Natural killer cell (primary cell): ENCODE data around the gene NMNAT2. TPM values are rescaled to one million over a fixed set of nuclear protein-coding genes. Genes with fewer than 3 reads are reported as not detected.

Source experiments
- ATAC-seq, 3 donors: fragments of 150-1000 bp in 2 of 3; fragments of 200-7000 bp in 1 of 3; cut with Tn5 transposase; 1 replicate in 1 of 3; 2 replicates in 2 of 3; pipeline ENCODE4 v1.10.0; 2021; ENCODE audit warnings: mild to moderate bottlenecking in 2 of 3, moderate library complexity in 2 of 3
- DNase-seq, 2 donors: peaks; one replicate each; pipeline versions ENCODE4 v3.0.0 to v3.0.0-alpha.2; 2013 to 2021; ENCODE audit warnings: mixed read lengths in 1 of 2
- H3K27ac ChIP-seq: one replicate; pipeline ENCODE4 v1.5.1; 2013; ENCODE audit warnings: mild to moderate bottlenecking, low read length
- H3K27me3 ChIP-seq: one replicate; pipeline ENCODE4 v1.6.1; 2013; ENCODE audit warnings: low read length; ENCODE audit not compliant: control insufficient read depth, insufficient read depth
- H3K36me3 ChIP-seq: one replicate; pipeline ENCODE4 v1.6.1; 2013; ENCODE audit warnings: low read length; ENCODE audit not compliant: control insufficient read depth, insufficient read depth
- H3K4me1 ChIP-seq: one replicate; pipeline ENCODE4 v1.6.1; 2013; ENCODE audit warnings: low read length; ENCODE audit not compliant: control insufficient read depth, insufficient read depth
- H3K4me3 ChIP-seq: one replicate; pipeline ENCODE4 v1.5.1; 2013; ENCODE audit warnings: low read length
- H3K9me3 ChIP-seq: one replicate; pipeline ENCODE4 v1.6.1; 2013; ENCODE audit warnings: low read length; ENCODE audit not compliant: control insufficient read depth, insufficient read depth
- H3K27ac Mint-ChIP-seq, 2 donors: one replicate each; pipeline ENCODE4 v1.8.0; 2022; ENCODE audit warnings: mild to moderate bottlenecking in 2 of 2, mixed read lengths in 2 of 2, moderate library complexity in 1 of 2
- H3K27me3 Mint-ChIP-seq, 2 donors: one replicate each; pipeline ENCODE4 v1.8.0; 2022; ENCODE audit warnings: low read depth in 2 of 2, mixed read lengths in 2 of 2
- H3K36me3 Mint-ChIP-seq: one replicate; pipeline ENCODE4 v1.8.0; 2022; ENCODE audit warnings: mixed read lengths
- H3K4me1 Mint-ChIP-seq, 2 donors: one replicate each; pipeline ENCODE4 v1.8.0; 2022; ENCODE audit warnings: mixed read lengths in 2 of 2
- H3K4me3 Mint-ChIP-seq: one replicate; pipeline ENCODE4 v1.8.0; 2022; ENCODE audit warnings: mild to moderate bottlenecking, moderate library complexity, mixed read lengths
- H3K9me3 Mint-ChIP-seq, 2 donors: one replicate each; pipeline ENCODE4 v1.8.0; 2022; ENCODE audit warnings: mixed read lengths in 2 of 2
- CTCF ChIP-seq: fragments of 200-600 bp; IDR thresholded peaks from one replicate; pipeline ENCODE4 v1.8.0; 2022; ENCODE audit warnings: antibody characterized with exemption
- WGBS: methylation state at CpG from one replicate; pipeline ENCODE4 v1.1.7; 2013; ENCODE audit warnings: missing lambda C conversion rate; ENCODE audit not compliant: insufficient coverage; 5-methylcytosine and 5-hydroxymethylcytosine counted together
- intact Hi-C: fragments of 100-400 bp; cut with micrococcal nuclease; formaldehyde crosslinking; loops from one replicate; pipeline ENCODE4 v1.14.2; 2022
- total RNA-seq, 4 donors: library from RNA; stranded (reverse); fragments of 120-200 nt in 1 of 4; gene quantifications; one replicate each; pipeline versions ENCODE4 v1.2.3 to v1.2.4, GENCODE V29; 2013 to 2022

Gene NMNAT2
- total RNA-seq, 3 donors from 2014 or later (not counting 1 experiment from before 2014, with no cell fraction given), result not detected

- Histone ChIP-seq H3K27ac (no peak overlapping the region), H3K9me3 (no peaks in the 10 kb centered on the region), H3K4me1 (no peaks in the 10 kb centered on the region), H3K36me3 (no peaks in the 10 kb centered on the region), H3K4me3 (no peak overlapping the region), H3K27me3 (no peaks in the 10 kb centered on the region)
- no peak for TF ChIP-seq CTCF
- Mint-ChIP-seq H3K36me3 (no peaks in the 10 kb centered on the region), H3K9me3 (no peaks in the 10 kb centered on the region), H3K4me1 (no peaks in the 10 kb centered on the region), H3K27me3 (peaks cover 0 to 10% of the 10 kb centered on the region in 2 donors), H3K27ac (no peak overlapping the region), H3K4me3 (no peak overlapping the region)
- DNase-seq (no peak), ATAC-seq (no peak)
- intact Hi-C loops, result no loop called here
Measured at GRCh38 chr1:183233113-183233512, 185.1 kb downstream of the NMNAT2 start.

- Mint-ChIP-seq H3K27ac (no peak overlapping the region), H3K9me3 (no peaks in the 10 kb centered on the region), H3K4me1 (no peaks in the 10 kb centered on the region), H3K27me3 (peaks cover 6 to 14% of the 10 kb centered on the region in 2 donors), H3K36me3 (no peaks in the 10 kb centered on the region), H3K4me3 (no peak overlapping the region)
- H3K27me3 ChIP-seq, result no peaks in the 10 kb centered on the region
- no peak for ATAC-seq
- H3K9me3 ChIP-seq, result no peaks in the 10 kb centered on the region
- DNase-seq, result no peak
- H3K27ac ChIP-seq, result no peak overlapping the region
- no peak overlapping the region for H3K4me3 ChIP-seq
- no peaks in the 10 kb centered on the region for H3K36me3 ChIP-seq
- TF ChIP-seq CTCF, result no peak
- intact Hi-C loops, result no loop called here
- no peaks in the 10 kb centered on the region for H3K4me1 ChIP-seq
- 94% methylated on average over 1 of the region's 1 CpG for WGBS
Measured at GRCh38 chr1:183231545-183231944, 186.6 kb downstream of the NMNAT2 start.

- no peaks in the 10 kb centered on the region for H3K4me1 ChIP-seq
- Mint-ChIP-seq H3K36me3 (no peaks in the 10 kb centered on the region), H3K27me3 (peaks cover 6 to 13% of the 10 kb centered on the region in 2 donors), H3K27ac (no peak overlapping the region), H3K4me1 (no peaks in the 10 kb centered on the region), H3K9me3 (no peaks in the 10 kb centered on the region), H3K4me3 (no peak overlapping the region)
- no peak overlapping the region for H3K4me3 ChIP-seq
- DNase-seq (no peak), ATAC-seq (no peak)
- intact Hi-C loops, result no loop called here
- H3K9me3 ChIP-seq, result no peaks in the 10 kb centered on the region
- no peak overlapping the region for H3K27ac ChIP-seq
- no peak for TF ChIP-seq CTCF
- 94% methylated on average over 2 of the region's 2 CpGs for WGBS
- no peaks in the 10 kb centered on the region for H3K36me3 ChIP-seq
- no peaks in the 10 kb centered on the region for H3K27me3 ChIP-seq
Measured at GRCh38 chr1:183230413-183230812, 187.8 kb downstream of the NMNAT2 start.
